22Rv1 (cell line): ENCODE results near the gene WIZ.
"Not testable (repeated sequence)": the region's sequence is repeated elsewhere in the genome, so short reads cannot be mapped to it uniquely, and the experiment has no call there.

ENCODE experiments used
- H3K27ac ChIP-seq: fragments of 450-650 bp; 2 replicates; pipeline ENCODE4 v1.5.1; 2017
- CTCF ChIP-seq: fragments of 450-650 bp; IDR thresholded peaks from 2 replicates; pipeline ENCODE4 v1.5.1; 2017; ENCODE audit warnings: mild to moderate bottlenecking
- ZFX ChIP-seq: fragments of 450-650 bp; IDR thresholded peaks from 2 replicates; pipeline ENCODE4 v1.6.1; 2017; ENCODE audit warnings: antibody characterized with exemption, borderline replicate concordance

WIZ gene

GRCh38 chr19:15449620-15450527 is at the start of gene WIZ:
Gene WIZ (minus strand): TSS chr19:15449956. CDS start chr19:15448307, 1,649 bp downstream.
- peak within 1 kb of the TSS; percentile 22; the same call in 1 of the 2 replicates for H3K27ac ChIP-seq
- no peak for TF ChIP-seq ZFX
- no peak for TF ChIP-seq CTCF

GRCh38 chr19:15498910-15499309 is 49.2 kb upstream of the WIZ start:
- no peak for TF ChIP-seq ZFX
- H3K27ac ChIP-seq, result peak overlapping the region; percentile 68

GRCh38 chr19:15498156-15498858 is 48.6 kb upstream of the WIZ start:
- peak overlapping the region; percentile 68 for H3K27ac ChIP-seq
- no peak for TF ChIP-seq ZFX
- no peak for TF ChIP-seq CTCF

- peak overlapping the region; percentile 12; the same call in 1 of the 2 replicates for H3K27ac ChIP-seq
- TF ChIP-seq CTCF (no peak), ZFX (no peak)
These were observed 45.4 kb upstream of the WIZ start for GRCh38 chr19:15495151-15495550.

- no peak overlapping the region for H3K27ac ChIP-seq
- TF ChIP-seq CTCF, result no peak
- no peak for TF ChIP-seq ZFX
These were observed 38.9 kb upstream of the WIZ start for GRCh38 chr19:15488489-15489226.

- TF ChIP-seq ZFX (no peak), CTCF (no peak)
- no peak overlapping the region for H3K27ac ChIP-seq
These were observed 37.3 kb upstream of the WIZ start for GRCh38 chr19:15487038-15487437.

- H3K27ac ChIP-seq, result not testable (repeated sequence)
These were observed 36.0 kb upstream of the WIZ start for GRCh38 chr19:15485768-15486167.

- H3K27ac ChIP-seq, result not testable (repeated sequence)
These were observed 31.2 kb upstream of the WIZ start for GRCh38 chr19:15480996-15481395.
